GM12873 (cell line): ENCODE data around the gene EHBP1L1.

Experiments
- TF ChIP-seq, protein P1 (sequence below): IDR thresholded peaks from 2 replicates; pipeline ENCODE4 v1.5.1; 2012; ENCODE audit warnings: low read depth, mild to moderate bottlenecking, moderate library complexity, low read length, control low read depth; ENCODE audit not compliant: insufficient read depth; ENCODE audit errors: missing control alignments

The EHBP1L1 gene

DNA sequence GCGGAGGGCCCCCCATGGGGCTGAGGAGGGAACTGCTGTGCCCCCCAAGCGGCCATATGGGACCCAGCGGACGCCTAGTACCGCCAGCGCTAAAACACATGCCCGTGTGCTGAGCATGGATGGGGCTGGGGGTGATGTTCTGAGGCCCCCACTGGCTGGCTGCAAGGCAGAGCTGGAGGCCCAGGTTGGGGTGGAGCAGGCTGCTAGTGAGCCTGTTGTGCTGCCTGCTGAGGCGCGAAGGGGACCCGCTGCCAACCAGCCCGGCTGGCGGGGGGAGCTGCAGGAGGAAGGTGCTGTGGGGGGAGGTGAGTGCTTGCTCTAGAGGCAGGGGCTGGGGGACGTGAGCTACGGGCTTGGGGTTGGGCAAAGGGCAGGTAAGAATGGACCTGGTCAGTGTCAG is 42.9 kb downstream of the EHBP1L1 start:
- TF ChIP-seq, protein P1, sequence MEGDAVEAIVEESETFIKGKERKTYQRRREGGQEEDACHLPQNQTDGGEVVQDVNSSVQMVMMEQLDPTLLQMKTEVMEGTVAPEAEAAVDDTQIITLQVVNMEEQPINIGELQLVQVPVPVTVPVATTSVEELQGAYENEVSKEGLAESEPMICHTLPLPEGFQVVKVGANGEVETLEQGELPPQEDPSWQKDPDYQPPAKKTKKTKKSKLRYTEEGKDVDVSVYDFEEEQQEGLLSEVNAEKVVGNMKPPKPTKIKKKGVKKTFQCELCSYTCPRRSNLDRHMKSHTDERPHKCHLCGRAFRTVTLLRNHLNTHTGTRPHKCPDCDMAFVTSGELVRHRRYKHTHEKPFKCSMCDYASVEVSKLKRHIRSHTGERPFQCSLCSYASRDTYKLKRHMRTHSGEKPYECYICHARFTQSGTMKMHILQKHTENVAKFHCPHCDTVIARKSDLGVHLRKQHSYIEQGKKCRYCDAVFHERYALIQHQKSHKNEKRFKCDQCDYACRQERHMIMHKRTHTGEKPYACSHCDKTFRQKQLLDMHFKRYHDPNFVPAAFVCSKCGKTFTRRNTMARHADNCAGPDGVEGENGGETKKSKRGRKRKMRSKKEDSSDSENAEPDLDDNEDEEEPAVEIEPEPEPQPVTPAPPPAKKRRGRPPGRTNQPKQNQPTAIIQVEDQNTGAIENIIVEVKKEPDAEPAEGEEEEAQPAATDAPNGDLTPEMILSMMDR, result no peak

DNA sequence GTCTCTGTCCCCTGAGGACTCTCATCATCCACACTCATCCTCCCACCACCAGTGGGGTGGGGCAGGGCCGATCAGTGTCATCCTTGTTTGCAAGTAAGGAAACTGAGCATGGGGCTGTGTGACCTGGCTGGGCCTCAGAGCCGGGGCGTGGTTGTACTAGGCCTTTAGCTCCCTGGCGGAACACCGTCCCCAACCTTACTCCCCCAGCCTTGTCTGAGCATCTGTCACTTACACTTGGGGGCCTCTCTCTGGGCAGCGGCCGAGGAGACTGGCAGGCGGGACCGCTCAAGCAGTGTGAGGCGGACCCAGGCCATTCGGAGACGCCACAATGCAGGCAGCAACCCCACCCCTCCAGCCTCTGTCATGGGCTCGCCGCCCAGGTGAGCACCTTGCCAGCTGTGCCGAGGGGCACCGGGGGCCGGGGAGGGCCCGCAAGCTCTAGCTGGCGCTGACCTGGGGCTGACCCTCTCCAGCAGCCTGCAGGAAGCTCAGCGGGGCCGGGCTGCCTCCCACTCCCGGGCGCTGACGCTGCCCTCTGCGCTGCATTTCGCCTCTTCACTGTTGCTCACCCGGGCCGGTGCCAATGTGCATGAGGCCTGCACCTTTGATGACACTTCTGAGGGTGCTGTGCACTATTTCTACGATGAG is 43.6 kb downstream of the EHBP1L1 start:
- TF ChIP-seq, protein P1, result no peak

DNA sequence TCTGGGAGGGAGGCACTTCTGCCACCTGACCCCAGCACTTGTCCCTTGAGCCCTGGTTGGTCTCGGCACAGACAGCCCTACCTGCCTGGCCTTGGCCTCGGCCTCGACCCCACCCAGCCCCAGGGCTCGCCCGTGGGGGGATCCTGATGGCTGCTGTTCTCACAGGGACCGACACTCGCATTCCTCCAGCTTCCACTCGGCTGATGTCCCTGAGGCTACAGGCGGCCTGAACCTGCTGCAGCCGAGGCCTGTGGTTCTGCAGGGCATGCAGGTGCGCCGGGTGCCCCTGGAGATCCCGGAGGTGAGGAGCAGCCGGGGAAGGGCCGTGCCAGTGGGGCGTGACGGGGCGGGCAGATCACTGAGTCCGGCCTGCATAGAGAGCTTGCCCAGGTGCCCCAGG is 44.8 kb downstream of the EHBP1L1 start:
- TF ChIP-seq, protein P1, result no peak

DNA sequence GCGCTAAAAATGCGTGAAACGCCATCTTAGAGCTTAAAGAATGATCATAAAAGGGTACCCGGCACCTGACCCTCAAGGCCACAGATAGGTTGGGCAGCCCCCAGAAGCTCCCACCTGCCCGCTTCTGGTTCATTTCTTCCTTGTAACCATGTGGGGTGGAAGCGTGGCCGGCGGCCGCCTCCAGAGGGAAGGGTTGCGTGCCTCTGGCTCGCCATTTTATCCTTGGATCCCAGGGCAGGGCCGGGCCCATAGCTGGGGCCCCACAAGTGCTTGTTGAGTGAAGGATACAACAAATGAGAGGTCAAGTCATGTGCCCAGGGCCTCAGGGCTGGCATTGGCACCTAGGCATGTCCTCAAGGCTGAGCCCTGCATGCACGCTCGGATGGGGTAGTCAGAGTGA is 45.6 kb downstream of the EHBP1L1 start:
- TF ChIP-seq, protein P1, result no peak

DNA sequence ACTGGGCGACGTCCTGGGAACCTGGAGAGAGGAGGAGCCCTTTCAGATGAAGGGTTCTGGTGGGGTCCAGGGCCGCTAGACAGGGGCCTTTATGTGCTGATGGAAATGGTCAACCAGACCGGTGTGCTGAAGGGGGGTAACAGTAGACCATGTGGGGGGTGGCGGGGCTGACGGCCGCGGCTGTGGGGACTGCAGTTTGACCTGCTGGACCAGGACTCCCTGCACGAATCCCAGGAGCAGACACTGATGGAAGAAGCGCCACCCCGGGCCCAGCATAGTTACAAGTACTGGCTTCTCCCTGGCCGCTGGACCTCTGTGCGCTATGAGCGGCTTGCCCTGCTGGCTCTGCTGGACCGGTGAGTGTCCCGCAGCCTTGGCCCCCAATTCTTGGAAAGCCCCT is 46.2 kb downstream of the EHBP1L1 start:
- TF ChIP-seq, protein P1, result no peak

DNA sequence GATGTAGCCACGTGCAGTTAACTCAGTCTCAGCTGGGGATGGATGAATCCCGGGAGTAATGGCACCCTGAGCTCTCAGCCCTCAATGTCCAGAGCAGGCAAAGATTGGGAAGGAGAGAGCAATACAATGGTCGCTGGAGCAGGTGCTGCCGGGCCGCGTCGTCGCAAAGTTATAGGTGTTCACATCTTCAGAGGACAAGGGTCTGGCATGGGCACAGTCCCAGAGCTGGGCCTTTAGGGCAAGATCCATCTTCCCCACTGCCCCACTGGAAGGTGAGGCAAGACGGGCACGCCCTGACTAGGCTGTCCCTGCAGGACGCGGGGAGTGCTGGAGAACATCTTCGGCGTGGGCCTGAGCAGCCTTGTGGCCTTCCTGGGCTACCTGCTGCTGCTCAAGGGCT is 47.3 kb downstream of the EHBP1L1 start:
- TF ChIP-seq, protein P1, result no peak

DNA sequence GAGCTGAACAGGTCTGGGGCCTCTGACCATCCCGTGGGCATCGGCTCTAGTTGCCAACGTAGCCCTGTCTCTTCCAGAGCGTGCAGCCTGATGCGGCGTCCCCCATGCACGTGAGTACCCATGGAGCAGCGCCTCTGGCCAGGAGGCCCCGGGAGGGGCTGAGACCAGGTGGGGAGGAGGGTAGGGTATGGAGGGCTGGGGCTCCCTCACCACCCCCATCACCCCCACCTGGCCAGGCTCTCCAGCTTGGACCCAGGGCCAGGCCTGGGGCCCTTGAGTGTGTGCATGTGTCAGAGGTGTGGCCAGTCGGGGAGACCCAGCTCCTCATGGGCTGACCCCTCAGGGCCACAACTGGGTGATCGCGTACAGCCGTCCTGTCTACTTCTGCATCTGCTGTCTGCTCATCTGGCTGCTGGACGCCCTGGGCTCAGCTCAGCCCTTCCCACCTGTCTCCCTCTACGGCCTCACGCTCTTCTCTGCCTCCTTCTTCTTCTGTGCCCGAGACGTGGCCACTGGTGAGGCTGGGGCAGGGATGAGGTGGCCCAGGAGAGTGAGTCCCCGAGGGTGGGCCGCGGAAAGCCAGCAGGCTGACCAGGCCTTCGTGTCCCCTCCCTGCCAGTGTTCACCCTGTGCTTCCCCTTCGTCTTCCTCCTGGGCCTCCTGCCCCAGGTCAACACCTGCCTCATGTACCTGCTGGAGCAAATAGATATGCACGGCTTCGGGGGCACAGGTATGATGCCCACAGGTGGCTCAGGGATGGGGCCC is 48.2 kb downstream of the EHBP1L1 start:
- TF ChIP-seq, protein P1, result no peak
